Spleen (tissue), 11 donors: ENCODE results near the gene CACNA1A. TPM values are rescaled to one million over a fixed set of nuclear protein-coding genes. Genes with fewer than 3 reads are reported as not detected.
"Not testable (repeated sequence)": the region's sequence is repeated elsewhere in the genome, so short reads cannot be mapped to it uniquely, and the experiment has no call there.

ENCODE experiments used
- DNase-seq: peaks from one replicate; pipeline ENCODE4 v3.0.0-alpha.2; 2020
- H3K27ac ChIP-seq, 8 donors: fragments of 200-600 bp; sonication (generic) in 7 of 8; 1 replicate in 4 of 8; 2 replicates in 4 of 8; pipeline versions ENCODE4 v1.5.0 to v1.8.0; 2016 to 2021; ENCODE audit warnings: inconsistent platforms in 4 of 8, mild to moderate bottlenecking in 4 of 8, moderate library complexity in 1 of 8
- H3K27me3 ChIP-seq, 7 donors: fragments of 200-600 bp; sonication (generic) in 6 of 7; replicated peaks in 1 of 7; 1 replicate in 4 of 7; 2 replicates in 3 of 7; pipeline versions ENCODE4 v1.5.0 to v1.8.0; 2016 to 2021; ENCODE audit warnings: inconsistent platforms in 3 of 7, mild to moderate bottlenecking in 1 of 7
- H3K36me3 ChIP-seq, 6 donors: fragments of 200-600 bp; sonication (generic) in 5 of 6; 1 replicate in 4 of 6; 2 replicates in 2 of 6; pipeline versions ENCODE4 v1.5.0 to v1.8.0; 2016 to 2021; ENCODE audit warnings: inconsistent platforms in 2 of 6
- H3K4me1 ChIP-seq, 6 donors: fragments of 200-600 bp; sonication (generic) in 5 of 6; 1 replicate in 3 of 6; 2 replicates in 3 of 6; pipeline versions ENCODE4 v1.5.0 to v1.8.0; 2016 to 2021; ENCODE audit warnings: inconsistent platforms in 3 of 6
- H3K4me3 ChIP-seq, 8 donors: fragments of 200-600 bp; sonication (generic) in 7 of 8; 1 replicate in 4 of 8; 2 replicates in 4 of 8; pipeline versions ENCODE4 v1.5.0 to v1.8.0; 2016 to 2021; ENCODE audit warnings: inconsistent platforms in 4 of 8, mild to moderate bottlenecking in 4 of 8, moderate library complexity in 2 of 8
- H3K9me3 ChIP-seq, 8 donors: fragments of 200-600 bp; sonication (generic) in 7 of 8; 1 replicate in 4 of 8; 2 replicates in 4 of 8; pipeline versions ENCODE4 v1.5.0 to v1.8.0; 2016 to 2021; ENCODE audit warnings: inconsistent platforms in 4 of 8
- CTCF ChIP-seq, 11 experiments: fragments of 200-600 bp in 7 of 11; fragments of 450-650 bp in 4 of 11; sonication (generic) in 4 of 11; IDR thresholded peaks in 8 of 11; conservative IDR thresholded peaks in 3 of 11; 1 replicate in 7 of 11; 2 replicates in 4 of 11; pipeline versions ENCODE4 v1.4.0 to v1.8.0; 2016 to 2021; ENCODE audit warnings: antibody characterized with exemption in 11 of 11, inconsistent platforms in 4 of 11, mild to moderate bottlenecking in 1 of 11
- POLR2A ChIP-seq, 3 donors: fragments of 450-650 bp; IDR thresholded peaks; one replicate each; pipeline ENCODE4 v1.5.1; 2017; ENCODE audit warnings: antibody characterized with exemption in 3 of 3, mild to moderate bottlenecking in 1 of 3
- POLR2AphosphoS5 ChIP-seq, 3 donors: sonication (generic); formaldehyde crosslinking; IDR thresholded peaks; one replicate each; pipeline ENCODE4 v1.5.1; 2017; ENCODE audit warnings: antibody characterized with exemption in 3 of 3
- WGBS, 5 donors: extraction: QIAGEN DNeasy Blood & Tissue Kit in 3 of 5; methylation state at CpG; one replicate each; pipeline versions ENCODE4 v1.1.5 to v1.1.7; 2013 to 2018; 5-methylcytosine and 5-hydroxymethylcytosine counted together
- intact Hi-C: fragments of 100-400 bp; cut with DNase I; formaldehyde crosslinking; loops from one replicate; pipeline ENCODE4 v1.15.0; 2023; ENCODE audit warnings: low total_unique reads
- polyA plus RNA-seq, 3 donors: library from polyadenylated mRNA; stranded (reverse); fragments of 200-250 nt; gene quantifications; one replicate each; pipeline ENCODE4 v1.2.1, GENCODE V29; 2013
- total RNA-seq, 7 donors: library from RNA; depleted of rRNA in 3 of 7; stranded (reverse); fragments of >200 nt in 3 of 7; fragmentation: NEBNext Ultra II Directional in 4 of 7; extraction: Animal tissue kit (Norgen Biotek cat#: 25700) in 4 of 7; gene quantifications; one replicate each; pipeline versions ENCODE4 v1.1.0 to v1.2.1, GENCODE V29; 2016 to 2021
- donor health status: healthy with polysubstance abuse.
- donor health status: DM: no; HTN: no; CAD: no; lungs with moderate emphysema.
- donor health status: DM: no; HTN: no; CAD: no.
- donor health status: Bipolar disorder and iron deficiency.
- donor health status: healthy.
- donor health status: DM: no; HTN: no; CAD: no.
- donor health status: DM: yes; HTN: yes; CAD: no.

The CACNA1A gene
- total and polyA plus RNA-seq, 10 donors, result 0.39 to 1.9 (median 0.75) TPM

GRCh38 chr19:13262450-13262849 lies 243.8 kb downstream of the CACNA1A start:
- no peak for TF ChIP-seq POLR2AphosphoS5 (IDR thresholded peaks at IDR 0.05)
- TF ChIP-seq CTCF (IDR thresholded peaks at IDR 0.05 in 8 of 11, conservative IDR thresholded peaks at IDR 0.05 in 3 of 11), result peak; percentile 16 to 71 (median 60)
- no peak for TF ChIP-seq POLR2A (IDR thresholded peaks at IDR 0.05)
- peaks cover 0 to 8% (median 0%) of the 10 kb centered on the region in 6 donors for H3K4me1 ChIP-seq
- no peaks in the 10 kb centered on the region for H3K9me3 ChIP-seq
- no peak for DNase-seq
- peaks cover 0 to 17% (median 0%) of the 10 kb centered on the region in 7 donors for H3K27me3 ChIP-seq
- no peak overlapping the region for H3K27ac ChIP-seq
- intact Hi-C loops, result loop anchor here (2.0 to 5.0 kb wide), 3 partner anchors 68 to 285 kb away; no protein-coding TSS in a partner anchor
- no peaks in the 10 kb centered on the region for H3K36me3 ChIP-seq
- H3K4me3 ChIP-seq, result no peak overlapping the region
- WGBS, 5 donors, result 51 to 62% (median 54%) methylated on average over 8 of the region's 8 CpGs

GRCh38 chr19:13260883-13261653 lies 245.2 kb downstream of the CACNA1A start:
- peaks cover 0 to 26% (median 0%) of the 10 kb centered on the region in 7 donors for H3K27me3 ChIP-seq
- H3K4me1 ChIP-seq, result peaks cover 0 to 8% (median 0%) of the 10 kb centered on the region in 6 donors
- 46 to 65% (median 59%) methylated on average over 9 of the region's 9 CpGs for WGBS, 5 donors
- H3K36me3 ChIP-seq, result no peaks in the 10 kb centered on the region
- no peak overlapping the region for H3K27ac ChIP-seq
- no peak for TF ChIP-seq CTCF (IDR thresholded peaks at IDR 0.05 in 8 of 11, conservative IDR thresholded peaks at IDR 0.05 in 3 of 11)
- no peak for TF ChIP-seq POLR2A (IDR thresholded peaks at IDR 0.05)
- no peak for TF ChIP-seq POLR2AphosphoS5 (IDR thresholded peaks at IDR 0.05)
- no peak overlapping the region for H3K4me3 ChIP-seq
- H3K9me3 ChIP-seq, result peaks cover 0 to 9% (median 0%) of the 10 kb centered on the region in 8 donors
- intact Hi-C loops, result loop anchor here (5.0 kb wide), 2 partner anchors 114 to 284 kb away; no protein-coding TSS in a partner anchor
- no peak for DNase-seq

GRCh38 chr19:13256918-13257317 lies 249.4 kb downstream of the CACNA1A start:
- Histone ChIP-seq H3K27me3 (peaks cover 0 to 42% (median 0%) of the 10 kb centered on the region in 7 donors), H3K4me3 (no peak overlapping the region), H3K9me3 (peaks cover 0 to 9% (median 0%) of the 10 kb centered on the region in 8 donors), H3K27ac (no peak overlapping the region), H3K36me3 (no peaks in the 10 kb centered on the region), H3K4me1 (no peaks in the 10 kb centered on the region)
- WGBS, 5 donors, result 83 to 98% (median 92%) methylated on average over 2 of the region's 2 CpGs
- DNase-seq, result no peak
- intact Hi-C loops, result no loop called here
- TF ChIP-seq POLR2AphosphoS5 (IDR thresholded peaks at IDR 0.05), result no peak
- TF ChIP-seq CTCF (IDR thresholded peaks at IDR 0.05 in 8 of 11, conservative IDR thresholded peaks at IDR 0.05 in 3 of 11), result no peak
- TF ChIP-seq POLR2A (IDR thresholded peaks at IDR 0.05), result no peak

DNA sequence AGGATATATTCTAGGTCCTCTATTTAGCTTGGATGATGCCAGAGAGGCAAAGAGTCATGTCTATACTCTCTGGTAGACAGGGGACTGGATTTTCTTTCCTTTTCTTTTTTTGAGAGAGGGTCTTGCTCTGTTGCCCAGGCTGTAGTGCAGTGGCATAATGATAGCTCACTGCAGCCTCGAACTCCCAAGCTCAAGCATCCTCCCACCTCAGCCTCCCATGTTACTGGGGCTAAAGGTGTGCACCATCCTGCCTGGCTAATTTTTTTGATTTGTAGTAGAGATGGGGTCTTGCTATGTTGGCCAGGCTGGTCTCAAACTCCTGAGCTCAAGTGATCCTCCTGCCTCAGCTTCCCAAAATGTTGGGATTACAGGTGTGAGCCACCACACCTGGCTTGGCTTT lies 249.9 kb downstream of the CACNA1A start:
- not testable (repeated sequence) for H3K27ac ChIP-seq
- WGBS, 5 donors, result 67 to 94% (median 80%) methylated on average over 1 of the region's 1 CpG

More for the DNA sequence above, 249.9 kb downstream of the CACNA1A start:
- DNase-seq, intact Hi-C loops, H3K9me3 ChIP-seq, H3K4me1 ChIP-seq, H3K36me3 ChIP-seq, H3K4me3 ChIP-seq: not testable (repeated sequence)
- H3K27me3 ChIP-seq, result peaks cover 0 to 42% (median 0%) of the 10 kb centered on the region in 7 donors
